ENCODE measurements around the gene FOXO3. TPM values are rescaled to one million over a fixed set of nuclear protein-coding genes. Genes with fewer than 3 reads are reported as not detected.
"Not testable (repeated sequence)": the region's sequence is repeated elsewhere in the genome, so short reads cannot be mapped to it uniquely, and the experiment has no call there.

Gene FOXO3
- total and polyA plus RNA-seq, 2 experiments from 2014 or later: 20.2 to 20.8 TPM

GRCh38 chr6:108661982-108662381, 101.3 kb downstream of the FOXO3 start:
- Histone ChIP-seq H3K36me3 (no peaks in the 10 kb centered on the region), H3K4me1 (ENCODE audit: low read depth) (peaks cover 16% of the 10 kb centered on the region), H3K27me3 (no peaks in the 10 kb centered on the region), H3K4me3 (no peak overlapping the region), H3K27ac (no peak overlapping the region), H3K9me3 (ENCODE audit: low read depth) (no peaks in the 10 kb centered on the region)
- TF ChIP-seq CTCF (IDR thresholded peaks at IDR 0.05; ENCODE audit: low read depth, low read length): no peak
- DNase-seq (ENCODE audit: low read depth in 1 of 2, low spot score in 1 of 2): no peak

- peaks cover 19% of the 10 kb centered on the region for H3K4me1 ChIP-seq (ENCODE audit: low read depth)
- H3K4me3 ChIP-seq: no peak overlapping the region
- no peaks in the 10 kb centered on the region for H3K9me3 ChIP-seq (ENCODE audit: low read depth)
- no peak for TF ChIP-seq CTCF (IDR thresholded peaks at IDR 0.05; ENCODE audit: low read depth, low read length)
- DNase-seq (ENCODE audit: low read depth in 1 of 2, low spot score in 1 of 2): no peak
- H3K36me3 ChIP-seq: no peaks in the 10 kb centered on the region
- H3K27ac ChIP-seq: no peak overlapping the region
- no peaks in the 10 kb centered on the region for H3K27me3 ChIP-seq
Measured at GRCh38 chr6:108662702-108663101, 102.0 kb downstream of the FOXO3 start.

- peaks cover 27% of the 10 kb centered on the region for H3K4me1 ChIP-seq (ENCODE audit: low read depth)
- not testable (repeated sequence) for DNase-seq (ENCODE audit: low read depth in 1 of 2, low spot score in 1 of 2); H3K9me3 ChIP-seq (ENCODE audit: low read depth); H3K36me3 ChIP-seq; H3K27me3 ChIP-seq; H3K27ac ChIP-seq; H3K4me3 ChIP-seq
Measured at GRCh38 chr6:108663494-108664064, 102.9 kb downstream of the FOXO3 start.

GRCh38 chr6:108665495-108666196, 104.9 kb downstream of the FOXO3 start:
- no peaks in the 10 kb centered on the region for H3K36me3 ChIP-seq
- H3K4me3 ChIP-seq: no peak overlapping the region
- H3K4me1 ChIP-seq (ENCODE audit: low read depth): peaks cover 32% of the 10 kb centered on the region
- no peak for TF ChIP-seq CTCF (IDR thresholded peaks at IDR 0.05; ENCODE audit: low read depth, low read length)
- no peaks in the 10 kb centered on the region for H3K27me3 ChIP-seq
- DNase-seq (ENCODE audit: low read depth in 1 of 2, low spot score in 1 of 2): no peak
- no peaks in the 10 kb centered on the region for H3K9me3 ChIP-seq (ENCODE audit: low read depth)
- H3K27ac ChIP-seq: no peak overlapping the region

GRCh38 chr6:108666656-108667260, 106.0 kb downstream of the FOXO3 start:
- peak in 1 of 2 donors; percentile 40 for DNase-seq (ENCODE audit: low read depth in 1 of 2, low spot score in 1 of 2)
- TF ChIP-seq CTCF (IDR thresholded peaks at IDR 0.05; ENCODE audit: low read depth, low read length): no peak
- H3K4me3 ChIP-seq: no peak overlapping the region
- H3K4me1 ChIP-seq (ENCODE audit: low read depth): peaks cover 37% of the 10 kb centered on the region
- H3K9me3 ChIP-seq (ENCODE audit: low read depth): no peaks in the 10 kb centered on the region
- no peaks in the 10 kb centered on the region for H3K27me3 ChIP-seq
- no peaks in the 10 kb centered on the region for H3K36me3 ChIP-seq
- H3K27ac ChIP-seq: no peak overlapping the region

GRCh38 chr6:108667993-108668392, 107.3 kb downstream of the FOXO3 start:
- Histone ChIP-seq H3K4me3 (no peak overlapping the region), H3K36me3 (no peaks in the 10 kb centered on the region), H3K4me1 (ENCODE audit: low read depth) (peaks cover 29% of the 10 kb centered on the region), H3K9me3 (ENCODE audit: low read depth) (no peaks in the 10 kb centered on the region), H3K27ac (no peak overlapping the region), H3K27me3 (no peaks in the 10 kb centered on the region)
- DNase-seq (ENCODE audit: low read depth in 1 of 2, low spot score in 1 of 2): peak; percentile 54 to 68
- TF ChIP-seq CTCF (IDR thresholded peaks at IDR 0.05; ENCODE audit: low read depth, low read length): no peak

Measured in cardiac muscle cell (in vitro differentiated cells and primary cell).